Spleen (tissue), 11 donors: Measurements from ENCODE around the gene ZNF507. TPM values are rescaled to one million over a fixed set of nuclear protein-coding genes. Genes with fewer than 3 reads are reported as not detected.

Experiments
- DNase-seq: peaks from one replicate; pipeline ENCODE4 v3.0.0-alpha.2; 2020
- H3K27ac ChIP-seq, 8 donors: fragments of 200-600 bp; sonication (generic) in 7 of 8; 1 replicate in 4 of 8; 2 replicates in 4 of 8; pipeline versions ENCODE4 v1.5.0 to v1.8.0; 2016 to 2021; ENCODE audit warnings: inconsistent platforms in 4 of 8, mild to moderate bottlenecking in 4 of 8, moderate library complexity in 1 of 8
- H3K27me3 ChIP-seq, 7 donors: fragments of 200-600 bp; sonication (generic) in 6 of 7; replicated peaks in 1 of 7; 1 replicate in 4 of 7; 2 replicates in 3 of 7; pipeline versions ENCODE4 v1.5.0 to v1.8.0; 2016 to 2021; ENCODE audit warnings: inconsistent platforms in 3 of 7, mild to moderate bottlenecking in 1 of 7
- H3K36me3 ChIP-seq, 6 donors: fragments of 200-600 bp; sonication (generic) in 5 of 6; 1 replicate in 4 of 6; 2 replicates in 2 of 6; pipeline versions ENCODE4 v1.5.0 to v1.8.0; 2016 to 2021; ENCODE audit warnings: inconsistent platforms in 2 of 6
- H3K4me1 ChIP-seq, 6 donors: fragments of 200-600 bp; sonication (generic) in 5 of 6; 1 replicate in 3 of 6; 2 replicates in 3 of 6; pipeline versions ENCODE4 v1.5.0 to v1.8.0; 2016 to 2021; ENCODE audit warnings: inconsistent platforms in 3 of 6
- H3K4me3 ChIP-seq, 8 donors: fragments of 200-600 bp; sonication (generic) in 7 of 8; 1 replicate in 4 of 8; 2 replicates in 4 of 8; pipeline versions ENCODE4 v1.5.0 to v1.8.0; 2016 to 2021; ENCODE audit warnings: inconsistent platforms in 4 of 8, mild to moderate bottlenecking in 4 of 8, moderate library complexity in 2 of 8
- H3K9me3 ChIP-seq, 8 donors: fragments of 200-600 bp; sonication (generic) in 7 of 8; 1 replicate in 4 of 8; 2 replicates in 4 of 8; pipeline versions ENCODE4 v1.5.0 to v1.8.0; 2016 to 2021; ENCODE audit warnings: inconsistent platforms in 4 of 8
- CTCF ChIP-seq, 11 experiments: fragments of 200-600 bp in 7 of 11; fragments of 450-650 bp in 4 of 11; sonication (generic) in 4 of 11; IDR thresholded peaks in 8 of 11; conservative IDR thresholded peaks in 3 of 11; 1 replicate in 7 of 11; 2 replicates in 4 of 11; pipeline versions ENCODE4 v1.4.0 to v1.8.0; 2016 to 2021; ENCODE audit warnings: antibody characterized with exemption in 11 of 11, inconsistent platforms in 4 of 11, mild to moderate bottlenecking in 1 of 11
- POLR2A ChIP-seq, 3 donors: fragments of 450-650 bp; IDR thresholded peaks; one replicate each; pipeline ENCODE4 v1.5.1; 2017; ENCODE audit warnings: antibody characterized with exemption in 3 of 3, mild to moderate bottlenecking in 1 of 3
- POLR2AphosphoS5 ChIP-seq, 3 donors: sonication (generic); formaldehyde crosslinking; IDR thresholded peaks; one replicate each; pipeline ENCODE4 v1.5.1; 2017; ENCODE audit warnings: antibody characterized with exemption in 3 of 3
- WGBS, 5 donors: extraction: QIAGEN DNeasy Blood & Tissue Kit in 3 of 5; methylation state at CpG; one replicate each; pipeline versions ENCODE4 v1.1.5 to v1.1.7; 2013 to 2018; 5-methylcytosine and 5-hydroxymethylcytosine counted together
- intact Hi-C: fragments of 100-400 bp; cut with DNase I; formaldehyde crosslinking; loops from one replicate; pipeline ENCODE4 v1.15.0; 2023; ENCODE audit warnings: low total_unique reads
- polyA plus RNA-seq, 3 donors: library from polyadenylated mRNA; stranded (reverse); fragments of 200-250 nt; gene quantifications; one replicate each; pipeline ENCODE4 v1.2.1, GENCODE V29; 2013
- total RNA-seq, 7 donors: library from RNA; depleted of rRNA in 3 of 7; stranded (reverse); fragments of >200 nt in 3 of 7; fragmentation: NEBNext Ultra II Directional in 4 of 7; extraction: Animal tissue kit (Norgen Biotek cat#: 25700) in 4 of 7; gene quantifications; one replicate each; pipeline versions ENCODE4 v1.1.0 to v1.2.1, GENCODE V29; 2016 to 2021
- donor health status: healthy with polysubstance abuse.
- donor health status: DM: no; HTN: no; CAD: no; lungs with moderate emphysema.
- donor health status: DM: no; HTN: no; CAD: no.
- donor health status: Bipolar disorder and iron deficiency.
- donor health status: healthy.
- donor health status: DM: no; HTN: no; CAD: no.
- donor health status: DM: yes; HTN: yes; CAD: no.

ZNF507 gene
- total and polyA plus RNA-seq, 10 donors, result 3.6 to 31.4 (median 23.7) TPM

- Histone ChIP-seq H3K9me3 (peaks cover 3 to 18% (median 17%) of the 10 kb centered on the region in 8 donors), H3K27me3 (peaks cover 0 to 76% (median 9%) of the 10 kb centered on the region in 7 donors), H3K27ac (no peak overlapping the region), H3K36me3 (no peaks in the 10 kb centered on the region), H3K4me1 (no peaks in the 10 kb centered on the region), H3K4me3 (no peak overlapping the region)
- DNase-seq, result no peak
- intact Hi-C loops, result no loop called here
- TF ChIP-seq POLR2AphosphoS5 (IDR thresholded peaks at IDR 0.05) (no peak), POLR2A (IDR thresholded peaks at IDR 0.05) (no peak), CTCF (IDR thresholded peaks at IDR 0.05 in 8 of 11, conservative IDR thresholded peaks at IDR 0.05 in 3 of 11) (no peak)
- 83 to 93% (median 89%) methylated on average over 5 of the region's 5 CpGs for WGBS, 5 donors
Observed at GRCh38 chr19:32307591-32307990, 37.8 kb upstream of the ZNF507 start.

- Histone ChIP-seq H3K27me3 (peaks cover 0 to 80% (median 9%) of the 10 kb centered on the region in 7 donors), H3K27ac (no peak overlapping the region), H3K36me3 (no peaks in the 10 kb centered on the region), H3K9me3 (peaks cover 0 to 9% (median 7%) of the 10 kb centered on the region in 8 donors), H3K4me3 (no peak overlapping the region), H3K4me1 (no peaks in the 10 kb centered on the region)
- DNase-seq, result no peak
- WGBS, 5 donors, result 64 to 71% (median 68%) methylated on average over 8 of the region's 8 CpGs
- no peak for TF ChIP-seq CTCF (IDR thresholded peaks at IDR 0.05 in 8 of 11, conservative IDR thresholded peaks at IDR 0.05 in 3 of 11)
- intact Hi-C loops, result no loop called here
Observed at GRCh38 chr19:32308431-32309077, 36.9 kb upstream of the ZNF507 start.

- WGBS, 5 donors, result 74 to 79% (median 77%) methylated on average over 24 to 29 of the region's 29 CpGs
- intact Hi-C loops, result no loop called here
- DNase-seq, result no peak
- Histone ChIP-seq H3K4me1 (no peaks in the 10 kb centered on the region), H3K4me3 (no peak overlapping the region), H3K9me3 (no peaks in the 10 kb centered on the region), H3K27me3 (peaks cover 0 to 83% (median 9%) of the 10 kb centered on the region in 7 donors), H3K27ac (no peak overlapping the region), H3K36me3 (no peaks in the 10 kb centered on the region)
- no peak for TF ChIP-seq POLR2A (IDR thresholded peaks at IDR 0.05)
- no peak for TF ChIP-seq POLR2AphosphoS5 (IDR thresholded peaks at IDR 0.05)
- TF ChIP-seq CTCF (IDR thresholded peaks at IDR 0.05 in 8 of 11, conservative IDR thresholded peaks at IDR 0.05 in 3 of 11), result no peak
Observed at GRCh38 chr19:32309711-32310390, 35.6 kb upstream of the ZNF507 start.

GRCh38 chr19:32311371-32311770, 34.0 kb upstream of the ZNF507 start:
- peaks cover 0 to 82% (median 9%) of the 10 kb centered on the region in 7 donors for H3K27me3 ChIP-seq
- intact Hi-C loops, result no loop called here

More at GRCh38 chr19:32311371-32311770, 34.0 kb upstream of the ZNF507 start:
- TF ChIP-seq POLR2A (IDR thresholded peaks at IDR 0.05), result no peak
- Histone ChIP-seq H3K27ac (no peak overlapping the region), H3K4me1 (no peaks in the 10 kb centered on the region), H3K9me3 (no peaks in the 10 kb centered on the region), H3K36me3 (no peaks in the 10 kb centered on the region), H3K4me3 (no peak overlapping the region)
- 61 to 74% (median 73%) methylated on average over 10 of the region's 10 CpGs for WGBS, 5 donors
- DNase-seq, result no peak
